Stimulated activated CD8-positive, alpha-beta memory T cell treated with anti-CD3 and anti-CD28 coated beads, Interleukin-12 subunit alpha, Interleukin-12 subunit beta, amount 100 ng/mL, for 1 hour (primary cell): ENCODE measurements around the gene LDHB.
A peak's percentile ranks its signal among the peaks of the same experiment; 100 is the strongest.
"Not testable (repeated sequence)": the region's sequence is repeated elsewhere in the genome, so short reads cannot be mapped to it uniquely, and the experiment has no call there.

Experiments
- DNase-seq: peaks from one replicate; pipeline ENCODE4 v3.0.0-alpha.2; 2020; ENCODE audit warnings: low read depth

The LDHB gene

DNA sequence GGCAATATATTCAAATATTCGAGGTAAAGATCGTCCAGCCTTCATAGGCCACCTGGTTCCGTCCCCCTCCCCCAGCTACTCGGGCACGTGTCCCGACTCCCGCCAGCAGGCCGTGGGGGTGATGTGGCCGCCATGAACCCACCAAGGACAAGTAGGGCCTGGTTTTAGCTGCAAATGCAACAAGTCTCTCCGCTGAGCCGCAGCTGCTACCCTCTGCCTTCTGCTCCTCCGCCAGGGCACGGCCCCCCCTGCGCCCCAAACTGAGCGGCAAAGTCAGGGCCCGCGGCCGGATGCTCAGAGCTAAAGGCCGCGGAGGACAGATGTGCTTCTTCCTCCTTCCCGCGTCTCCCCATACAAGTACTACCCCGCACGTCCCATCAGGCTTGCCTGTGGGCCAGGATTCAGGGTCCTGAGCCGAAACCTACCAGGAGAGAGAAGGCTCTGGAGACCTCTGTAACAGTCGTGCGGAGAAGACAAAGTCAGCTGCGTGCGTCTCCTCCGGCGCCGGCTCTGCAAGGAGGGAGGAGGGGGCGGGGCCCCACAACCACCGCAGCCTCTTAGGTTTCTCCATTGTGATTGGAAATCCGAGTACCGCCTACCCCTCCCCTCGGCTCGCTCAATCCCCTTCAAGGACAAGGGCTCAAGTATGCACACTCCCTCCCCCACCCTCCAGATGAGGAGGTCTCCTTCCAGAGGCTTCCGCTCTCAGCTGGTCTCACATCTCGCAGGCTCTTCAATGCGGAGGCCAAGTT, at the start of gene LDHB:
Gene LDHB, minus strand, starts transcription at position 517 of the 752 bp plus-strand sequence. CDS start 3,171 bp downstream, outside the sequence.
- DNase-seq: peak; percentile 85

DNA sequence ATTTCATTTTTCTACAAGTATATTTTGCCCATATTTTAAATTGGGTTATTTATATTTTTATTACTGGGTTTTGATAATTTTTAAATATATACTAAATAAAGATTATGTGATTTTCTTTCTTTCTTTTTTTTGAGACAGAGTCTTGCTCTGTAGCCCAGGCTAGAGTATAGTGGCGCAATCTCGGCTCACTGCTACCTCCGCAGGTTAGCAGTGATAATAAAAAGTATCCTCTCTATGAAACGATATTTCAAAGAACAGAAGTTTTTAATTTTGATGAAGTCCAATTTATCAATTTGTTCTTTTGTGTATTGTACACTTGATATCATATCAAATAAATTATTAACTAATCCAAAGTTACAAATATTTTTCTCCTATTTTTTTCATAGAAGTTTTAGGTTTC, 47.2 kb upstream of the LDHB start:
- no peak for DNase-seq

DNA sequence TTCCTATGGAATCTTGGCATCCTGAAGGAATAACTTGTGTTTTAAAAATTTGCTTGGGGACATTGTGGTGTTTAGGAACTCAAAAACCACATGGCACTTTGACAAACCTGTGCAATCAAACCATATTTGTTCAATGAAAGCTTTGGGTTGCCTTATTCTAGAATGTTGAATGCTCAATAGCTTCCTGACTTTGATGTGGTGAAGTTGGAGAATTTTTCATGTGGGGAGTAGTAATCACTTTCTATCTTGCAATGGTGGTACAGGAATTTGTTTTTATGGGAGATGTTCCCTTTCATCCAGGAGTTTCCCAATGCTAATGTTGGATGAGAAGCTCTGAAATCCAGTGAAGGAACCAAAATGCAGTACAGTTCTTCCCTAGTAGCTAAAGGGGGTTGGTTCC, 42.2 kb upstream of the LDHB start:
- no peak for DNase-seq

DNA sequence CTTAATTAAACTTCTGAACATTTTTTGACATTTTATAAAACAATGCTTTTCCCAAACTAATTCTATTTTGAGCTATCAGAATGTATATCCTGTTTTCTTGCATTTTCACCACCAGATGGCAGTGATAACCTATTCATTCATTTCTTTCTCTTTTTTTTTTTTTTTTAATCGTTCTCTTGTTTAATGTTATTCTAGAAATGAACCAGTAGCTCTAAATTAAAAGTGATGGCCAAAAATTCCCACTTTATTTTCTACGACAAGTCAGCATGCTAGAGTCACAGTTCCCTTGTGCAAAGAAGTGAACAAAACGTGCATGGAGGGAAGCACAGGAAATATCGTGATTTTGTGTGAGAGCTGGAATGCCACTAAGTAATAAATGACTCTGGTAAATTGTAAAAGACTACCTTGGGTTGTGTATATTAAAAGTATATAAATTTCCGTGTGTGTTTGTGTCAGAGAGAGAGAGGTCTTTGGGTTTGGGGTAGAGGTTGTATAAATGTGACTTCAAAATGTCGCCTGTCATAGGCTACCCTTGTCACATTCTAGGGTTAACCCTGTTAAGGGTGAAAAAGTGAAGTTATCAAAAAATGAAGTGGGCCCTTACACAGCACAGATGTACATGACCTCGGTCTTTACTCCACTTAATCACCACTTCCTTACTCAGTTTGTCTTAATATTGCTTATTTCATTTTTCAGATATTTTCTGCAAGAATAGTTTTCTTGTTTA, 40.4 kb upstream of the LDHB start:
- no peak for DNase-seq

DNA sequence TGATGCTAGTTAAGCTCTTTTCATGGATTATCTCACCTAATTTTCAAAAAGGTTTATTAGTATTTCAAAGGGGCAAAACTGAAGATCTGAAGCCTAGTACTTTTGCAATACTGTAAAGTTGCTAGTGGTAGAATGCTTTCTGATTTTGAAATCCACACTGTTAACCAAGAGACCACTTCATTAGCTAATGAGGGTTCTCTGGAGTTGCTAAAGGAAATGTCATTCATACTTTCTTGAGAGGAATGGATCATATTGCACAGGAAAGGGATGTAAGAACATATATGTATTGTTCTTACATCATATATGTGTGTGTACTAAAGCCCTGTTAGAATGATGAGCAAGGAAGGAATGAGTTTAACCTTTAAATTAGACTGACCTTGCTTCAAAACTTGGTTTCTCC, 39.0 kb upstream of the LDHB start:
- DNase-seq: no peak

DNA sequence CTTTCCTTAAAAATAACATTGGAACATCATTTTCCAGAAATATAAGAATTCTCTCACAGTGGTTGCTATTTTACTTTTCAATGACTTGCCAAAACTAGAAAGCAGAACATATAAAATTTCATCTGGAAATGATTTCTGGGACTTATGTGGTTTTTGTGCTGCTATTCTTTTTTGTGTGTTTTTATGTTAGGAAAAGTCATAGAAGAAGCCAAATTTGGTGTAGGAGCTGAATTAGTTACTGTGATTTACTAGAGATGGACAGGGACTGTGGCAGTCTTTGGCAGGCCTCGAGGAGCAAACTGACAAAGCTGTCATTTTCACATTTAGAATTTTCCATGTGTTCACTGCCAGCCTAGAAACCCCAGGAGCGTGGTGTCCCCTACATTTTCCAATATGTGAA, 38.3 kb upstream of the LDHB start:
- DNase-seq: no peak

DNA sequence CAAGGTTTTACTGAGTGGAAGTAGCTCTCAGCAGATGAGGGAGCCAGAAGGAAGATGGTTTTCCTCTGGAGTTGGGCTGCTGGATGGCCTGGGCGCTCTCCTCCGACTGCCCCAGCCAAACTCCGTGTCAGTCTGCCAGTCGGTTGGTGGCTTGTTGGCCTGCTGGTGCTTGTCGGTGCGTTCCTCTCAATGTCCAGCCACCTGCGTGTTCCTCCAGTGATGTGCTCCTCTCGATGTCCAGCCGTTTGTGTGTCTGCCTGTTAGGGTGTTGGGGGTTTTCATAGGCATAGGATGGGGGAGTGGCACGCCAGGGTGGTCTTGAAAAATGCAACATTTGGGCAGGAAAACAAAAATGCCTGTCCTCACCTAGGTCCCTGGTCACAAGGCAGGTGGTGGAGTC, 37.0 kb upstream of the LDHB start:
- DNase-seq: no peak

DNA sequence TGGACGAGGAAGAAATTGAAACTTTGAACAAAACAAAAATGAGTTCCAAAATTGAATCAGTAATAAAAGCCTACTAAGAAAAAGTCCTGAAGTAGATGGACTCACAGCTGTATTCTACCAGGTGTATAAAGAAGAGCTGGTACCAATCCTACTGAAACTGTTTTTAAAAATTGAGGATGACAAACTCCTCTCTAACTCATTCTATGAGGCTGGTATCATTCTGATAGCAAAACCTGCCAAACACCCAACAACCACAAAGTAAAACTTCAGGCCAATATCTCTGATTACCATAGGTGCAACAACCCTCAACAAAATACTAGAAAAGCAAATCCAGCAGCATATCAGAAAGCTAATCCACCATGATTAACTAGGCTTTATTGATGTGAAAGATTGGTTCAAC, 33.9 kb upstream of the LDHB start:
- no peak for DNase-seq

DNA sequence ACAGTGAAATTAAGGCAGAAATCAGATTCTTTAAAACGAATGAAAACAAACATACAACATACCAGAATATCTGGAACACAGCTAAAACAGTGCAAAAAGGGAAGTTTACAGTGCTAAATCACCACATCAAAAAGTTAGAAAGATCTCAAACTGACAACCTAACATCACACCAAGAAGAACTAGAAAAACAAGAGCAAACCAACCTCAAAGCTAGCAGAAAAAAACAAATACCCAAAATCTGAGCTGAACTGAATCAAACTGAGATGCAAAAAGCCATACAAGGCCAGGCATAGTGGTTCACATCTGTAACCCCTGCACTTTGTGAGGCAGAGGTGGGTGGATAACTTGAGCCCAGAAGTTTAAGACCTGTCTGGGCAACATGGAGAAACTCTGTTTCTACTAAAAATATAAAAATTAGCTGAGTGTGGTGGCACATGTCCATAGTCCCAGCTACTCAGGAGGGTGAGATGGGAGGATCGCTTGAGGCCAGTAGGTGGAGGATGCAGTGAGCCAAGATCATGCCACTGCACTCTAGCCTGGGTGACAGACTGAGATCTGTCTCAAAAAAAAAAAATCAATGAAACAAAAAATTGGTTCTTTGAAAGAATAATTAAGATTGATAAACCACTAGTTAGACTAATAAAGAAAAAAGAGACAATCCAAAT, 33.2 kb upstream of the LDHB start:
- no peak for DNase-seq

DNA sequence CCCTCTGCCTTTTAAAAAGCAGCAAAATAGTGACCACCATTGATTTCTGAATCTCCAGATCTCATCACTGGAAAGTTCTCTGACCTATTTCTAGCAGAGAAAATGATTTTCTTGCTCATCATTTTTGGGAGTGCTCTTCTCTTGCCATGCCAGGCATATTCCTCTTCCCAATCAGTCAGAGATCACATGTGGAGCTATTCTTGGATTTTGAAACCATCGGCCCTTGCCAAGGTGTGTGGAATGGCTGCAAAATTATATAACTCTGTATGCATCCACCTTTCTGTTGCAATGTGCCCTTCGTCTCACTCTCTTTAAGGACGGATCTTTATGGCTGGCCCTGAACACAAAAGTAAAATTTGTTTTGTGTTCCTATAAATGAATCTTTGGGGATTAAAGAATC, 25.5 kb upstream of the LDHB start:
- no peak for DNase-seq

DNA sequence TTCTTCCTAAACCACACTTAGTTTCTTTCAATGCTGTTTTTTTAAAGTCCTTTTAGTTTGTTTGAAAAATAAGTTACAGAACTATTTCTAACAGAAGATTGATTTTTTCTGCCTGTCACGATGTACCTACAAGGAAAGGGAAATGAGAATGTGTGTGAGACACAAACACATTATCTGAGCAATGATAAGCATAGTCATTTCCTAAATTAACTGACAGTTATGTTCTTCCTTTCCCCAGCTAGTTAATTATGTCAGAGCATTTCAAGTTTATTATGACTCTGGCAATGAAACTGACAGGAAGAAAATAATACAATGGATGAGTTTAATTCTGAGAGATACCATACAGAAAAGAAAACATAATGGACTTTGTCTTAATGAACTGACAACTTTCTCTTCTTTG, 21.3 kb upstream of the LDHB start:
- no peak for DNase-seq

DNA sequence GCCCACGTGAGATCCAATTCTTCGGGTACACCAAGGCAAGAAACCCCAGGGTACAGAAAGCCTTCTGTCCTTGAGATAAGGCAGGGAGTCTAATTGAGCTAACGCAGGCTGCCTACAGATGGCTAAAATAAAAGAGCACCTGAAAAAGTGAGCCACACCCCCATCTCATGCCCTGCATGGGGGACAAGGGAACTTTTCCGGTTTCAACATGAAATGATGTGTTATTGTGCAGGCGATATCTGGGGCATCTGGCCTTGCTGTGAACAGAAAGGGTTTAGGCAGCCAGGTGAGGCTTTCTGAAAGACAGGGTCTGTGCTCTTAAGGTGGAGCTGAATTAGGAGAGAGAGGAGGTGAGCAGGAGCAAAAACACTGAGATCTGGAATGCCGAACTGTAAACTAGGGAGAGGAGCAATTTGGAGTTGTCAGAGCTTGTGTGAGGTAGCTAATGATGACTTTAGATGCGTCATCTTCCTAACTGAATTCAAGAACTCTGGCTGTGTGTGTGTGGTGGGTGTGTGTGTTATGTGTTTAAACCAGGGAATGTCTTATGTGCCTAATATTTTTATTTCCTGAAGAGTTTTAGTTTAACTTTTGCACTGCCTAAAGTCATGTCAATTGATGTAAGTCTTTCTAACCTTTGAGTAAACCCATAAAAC, 20.1 kb upstream of the LDHB start:
- DNase-seq: no peak

DNA sequence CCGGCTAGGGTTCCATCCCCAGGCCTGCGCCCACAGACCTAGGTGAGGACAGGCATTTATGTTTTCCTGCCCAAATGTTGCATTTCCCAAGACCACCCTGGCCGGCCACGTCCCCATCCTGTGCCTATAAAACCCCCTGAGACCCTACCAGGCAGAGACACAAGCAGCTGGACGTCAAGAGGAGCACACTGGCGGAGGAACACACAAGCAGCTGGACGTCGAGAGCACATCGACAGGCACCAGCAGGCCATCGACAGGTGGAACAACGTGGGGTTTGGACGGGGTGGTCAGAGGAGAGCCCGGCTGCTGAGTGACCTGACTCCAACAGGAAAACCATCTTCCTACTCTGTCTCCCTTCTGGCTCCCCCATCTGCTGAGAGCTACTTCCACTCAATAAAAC, 19.6 kb upstream of the LDHB start:
- no peak for DNase-seq

DNA sequence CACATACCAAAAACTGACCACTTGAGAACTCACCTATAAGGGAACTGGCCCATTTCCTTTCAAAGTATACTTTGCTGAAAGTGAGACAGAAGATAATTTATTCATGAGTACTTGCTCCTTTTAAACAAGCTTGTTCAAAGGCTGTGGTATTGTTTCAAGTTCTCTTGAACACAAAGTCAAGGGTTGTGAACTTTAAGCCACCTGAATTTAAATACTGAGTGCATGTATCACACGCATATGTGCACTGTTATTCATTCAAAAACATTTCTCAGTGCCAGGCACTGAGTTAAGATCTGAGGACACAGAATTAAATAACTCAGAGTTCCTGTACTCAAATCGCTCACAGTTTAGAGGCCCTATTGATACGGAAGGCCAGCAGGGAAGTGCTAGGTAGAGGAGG, 19.1 kb upstream of the LDHB start:
- no peak for DNase-seq

DNA sequence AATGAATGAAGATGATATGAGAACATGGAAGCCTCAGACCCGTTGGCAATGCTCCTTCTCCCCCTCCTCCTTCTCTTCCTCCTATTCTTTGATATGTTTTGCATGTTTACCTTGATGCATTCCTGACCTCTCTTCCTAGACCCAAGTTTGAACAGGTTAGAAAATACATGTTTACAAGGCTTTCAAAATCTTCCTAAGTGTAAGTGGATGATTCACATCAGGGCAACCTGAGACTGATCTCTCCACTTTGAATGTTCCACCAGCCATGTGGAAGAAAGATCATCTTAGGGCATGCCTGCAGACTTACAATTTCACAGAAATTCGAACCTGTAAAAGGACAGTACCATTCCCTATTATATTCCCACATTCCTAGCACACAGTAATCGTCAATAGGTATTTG, 18.0 kb upstream of the LDHB start:
- DNase-seq: no peak

DNA sequence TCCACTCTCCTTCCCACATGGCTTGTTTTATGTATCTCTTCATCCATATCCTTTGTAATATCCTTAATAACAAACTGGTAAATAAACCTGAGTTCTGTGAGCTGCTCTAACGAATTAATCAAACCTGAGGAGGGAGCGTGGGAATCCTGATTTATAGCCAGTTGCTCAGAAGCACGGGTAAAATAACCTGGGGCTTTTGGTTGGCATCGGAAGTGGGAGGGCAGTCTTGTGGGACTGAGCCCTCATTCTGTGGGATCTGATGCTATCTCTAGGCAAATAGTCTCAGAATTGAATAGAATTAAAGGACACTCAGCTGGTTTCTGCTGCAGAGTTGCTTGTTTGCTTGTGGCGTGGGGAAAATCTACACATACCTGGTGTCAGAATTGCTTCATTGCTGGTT, 17.5 kb upstream of the LDHB start:
- no peak for DNase-seq

DNA sequence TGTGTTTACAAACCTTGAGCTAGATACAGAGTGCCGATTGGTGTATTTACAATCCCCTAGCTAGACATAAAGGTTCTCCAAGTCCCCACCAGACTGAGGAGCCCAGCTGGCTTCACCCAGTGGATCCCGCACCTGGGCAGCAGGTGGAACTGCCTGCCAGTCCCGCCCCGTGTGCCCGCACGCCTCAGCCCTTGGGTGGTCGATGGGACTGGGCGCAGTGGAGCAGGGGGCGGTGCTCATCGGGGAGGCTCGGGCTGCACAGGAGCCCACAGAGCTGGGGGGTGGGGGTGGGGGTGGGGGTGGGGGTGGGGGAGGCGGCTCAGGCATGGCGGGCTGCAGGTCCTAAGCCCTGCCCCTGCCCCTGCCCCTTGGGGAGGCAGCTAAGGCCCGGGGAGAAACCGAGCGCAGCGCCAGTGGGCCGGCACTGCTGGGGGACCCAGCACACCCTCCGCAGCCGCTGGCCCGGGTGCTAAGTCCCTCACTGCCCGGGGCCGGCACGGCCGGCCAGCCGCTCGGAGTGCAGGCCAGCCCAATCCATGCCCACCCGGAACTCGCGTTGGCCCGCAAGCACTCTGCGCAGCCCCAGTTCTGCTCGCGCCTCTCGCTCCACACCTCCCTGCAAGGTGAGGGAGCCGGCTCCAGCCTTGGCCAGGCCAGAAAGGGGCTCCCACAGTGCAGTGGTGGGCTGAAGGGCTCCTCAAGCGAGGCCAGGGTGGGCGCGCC, 16.3 kb upstream of the LDHB start:
- DNase-seq: not testable (repeated sequence)

DNA sequence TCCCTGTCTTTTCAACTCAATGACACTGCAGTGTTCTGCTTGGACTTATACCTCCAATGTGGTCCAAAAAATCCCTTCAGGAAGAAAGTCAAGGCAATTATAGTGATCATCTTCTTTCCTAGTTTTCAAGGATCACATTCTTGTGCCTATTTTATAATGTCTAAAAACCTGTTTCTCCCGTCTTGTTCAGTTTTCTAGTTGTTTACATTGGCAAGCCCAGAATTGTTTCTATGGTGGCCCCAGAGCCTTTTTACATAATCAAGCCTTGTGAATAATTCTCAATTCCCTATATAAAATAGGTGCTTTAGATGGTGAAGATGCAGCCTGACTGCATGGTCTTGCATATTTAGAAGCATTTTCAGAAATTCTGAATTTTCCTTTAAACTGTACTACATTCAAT, 14.5 kb upstream of the LDHB start:
- DNase-seq: no peak

DNA sequence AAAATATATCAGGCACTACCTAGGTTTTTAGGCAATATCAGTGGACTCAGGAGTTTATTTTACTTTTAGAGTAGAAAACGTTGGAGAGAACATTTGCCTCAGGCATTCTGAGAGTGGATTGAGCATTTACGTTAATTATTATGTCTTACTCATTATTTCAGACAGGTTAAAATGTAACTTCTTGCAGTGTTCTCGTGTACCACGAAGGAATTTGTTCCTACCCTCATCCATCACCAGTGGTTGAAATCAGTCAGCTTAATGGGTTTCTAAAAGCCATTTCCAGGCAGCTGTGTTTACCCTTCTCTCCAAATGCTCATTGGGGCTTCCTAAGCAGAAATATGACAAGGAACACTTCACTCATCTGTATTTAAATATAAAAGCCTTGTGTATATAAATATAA, 9.1 kb upstream of the LDHB start:
- no peak for DNase-seq

DNA sequence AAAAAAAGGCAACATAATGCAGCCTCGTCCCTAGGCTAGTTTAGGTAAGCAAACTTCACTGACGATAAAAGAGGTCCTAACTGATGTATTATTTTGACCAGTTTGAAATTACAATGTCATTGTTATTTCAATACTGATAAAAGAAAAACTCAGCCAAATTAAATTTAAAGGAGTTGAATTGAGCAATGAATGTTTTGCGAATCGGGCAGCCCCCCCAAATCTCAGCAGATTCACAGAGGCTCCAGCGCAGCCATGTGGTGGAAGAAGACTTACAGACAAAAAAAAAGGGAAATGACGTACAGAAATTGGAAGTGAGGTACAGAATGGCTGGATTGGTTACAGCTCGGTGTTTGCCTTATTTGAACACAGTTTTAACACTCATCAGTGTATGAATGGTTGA, 8.2 kb upstream of the LDHB start:
- DNase-seq: no peak

DNA sequence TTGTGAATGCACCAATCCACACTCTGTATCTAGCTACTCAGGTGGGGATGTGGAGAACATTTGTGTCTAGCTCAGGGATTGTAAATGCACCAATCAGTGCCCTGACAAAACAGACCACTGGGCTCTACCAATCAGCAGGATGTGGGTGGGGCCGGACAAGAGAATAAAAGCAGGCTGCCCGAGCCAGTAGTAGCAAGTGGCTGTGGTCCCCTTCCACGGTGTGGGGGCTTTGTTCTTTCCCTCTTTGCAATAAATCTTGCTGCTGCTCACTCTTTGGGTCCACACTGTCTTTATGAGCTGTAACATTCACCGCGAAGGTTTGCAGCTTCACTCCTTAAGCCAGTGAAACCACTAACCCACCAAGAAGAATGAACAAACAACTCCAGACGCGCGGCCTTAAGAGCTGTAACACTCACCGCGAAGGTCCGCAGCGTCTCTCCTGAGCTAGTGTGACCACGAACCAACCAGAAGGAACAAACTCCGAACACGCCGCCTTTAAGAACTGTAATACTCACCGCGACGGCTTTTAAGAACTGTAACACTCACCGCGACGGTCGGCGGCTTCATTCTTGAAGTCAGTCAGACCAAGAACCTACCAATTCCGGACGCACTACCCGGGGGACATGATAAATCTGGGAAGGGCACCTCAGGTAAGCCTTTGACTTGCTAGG, 4.6 kb upstream of the LDHB start:
- no peak for DNase-seq
